Activated CD8-positive, alpha-beta T cell treated with anti-CD3 and anti-CD28 coated beads for 36 hours (primary cell): ENCODE data around the gene ABI1. TPM values are rescaled to one million over a fixed set of nuclear protein-coding genes. Genes with fewer than 3 reads are reported as not detected.
A peak's percentile ranks its signal among the peaks of the same experiment; 100 is the strongest.

ENCODE experiments used
- ATAC-seq: fragments of 200-7000 bp; cut with Tn5 transposase; one replicate; pipeline ENCODE4 v1.10.0; 2021; ENCODE audit warnings: mild to moderate bottlenecking, moderate library complexity
- CTCF ChIA-PET: fragments of 350-600 bp; sonication (Branson Sonifier 250); formaldehyde crosslinking; loops from one replicate; lab custom pipeline; 2021; ENCODE audit warnings: antibody characterized with exemption; lab: Charles Lee
- POLR2A ChIA-PET: fragments of 350-600 bp; sonication (Branson Sonifier 250); formaldehyde crosslinking; loops from one replicate; lab custom pipeline; 2021; ENCODE audit warnings: antibody characterized with exemption; lab: Charles Lee
- DNase-seq: peaks from one replicate; pipeline ENCODE4 v3.0.0-alpha.2; 2020
- H3K27ac Mint-ChIP-seq: one replicate; pipeline ENCODE4 v1.8.0; 2021; ENCODE audit warnings: mild to moderate bottlenecking, mixed read lengths
- H3K27me3 Mint-ChIP-seq: one replicate; pipeline ENCODE4 v1.8.0; 2021; ENCODE audit warnings: mixed read lengths
- H3K36me3 Mint-ChIP-seq: one replicate; pipeline ENCODE4 v1.8.0; 2021; ENCODE audit warnings: low read depth, mixed read lengths
- H3K4me1 Mint-ChIP-seq: one replicate; pipeline ENCODE4 v1.8.0; 2021; ENCODE audit warnings: low read depth, mixed read lengths
- H3K4me3 Mint-ChIP-seq: one replicate; pipeline ENCODE4 v1.8.0; 2021; ENCODE audit warnings: mild to moderate bottlenecking, moderate library complexity, mixed read lengths
- H3K9me3 Mint-ChIP-seq: one replicate; pipeline ENCODE4 v1.8.0; 2021; ENCODE audit warnings: mixed read lengths
- CTCF ChIP-seq: fragments of 200-600 bp; IDR thresholded peaks from one replicate; pipeline ENCODE4 v1.8.0; 2022; ENCODE audit warnings: antibody characterized with exemption, mild to moderate bottlenecking
- intact Hi-C: fragments of 100-400 bp; cut with micrococcal nuclease; formaldehyde crosslinking; loops from one replicate; pipeline ENCODE4 v1.10.0; 2022
- total RNA-seq, 2 experiments: library from RNA; stranded (reverse); gene quantifications; one replicate each; pipeline ENCODE4 v1.2.3, GENCODE V29; 2021

The ABI1 gene
- total RNA-seq, 2 experiments from 2014 or later: 32.4 to 37.2 TPM

- Mint-ChIP-seq H3K36me3 (peaks cover 16% of the 10 kb centered on the region), H3K4me1 (peaks cover 25% of the 10 kb centered on the region)
- no peak for TF ChIP-seq CTCF
Observed at GRCh38 chr10:26770069-26770468, 90.7 kb downstream of the ABI1 start.

GRCh38 chr10:26765549-26765948 is 95.2 kb downstream of the ABI1 start:
- CTCF ChIA-PET: no interaction called here
- Mint-ChIP-seq H3K4me3 (no peak overlapping the region), H3K27me3 (no peaks in the 10 kb centered on the region), H3K36me3 (peaks cover 18% of the 10 kb centered on the region), H3K9me3 (no peaks in the 10 kb centered on the region), H3K4me1 (peaks cover 4% of the 10 kb centered on the region), H3K27ac (no peak overlapping the region)
- POLR2A ChIA-PET: no interaction called here
- no peak for ATAC-seq
- DNase-seq: no peak
- intact Hi-C loops: no loop called here
- TF ChIP-seq CTCF: no peak

More at GRCh38 chr10:26770069-26770468, 90.7 kb downstream of the ABI1 start:
- ChIA-PET CTCF (interaction anchor here (1.0 to 1.2 kb wide), 2 partner anchors 9 to 44 kb away, joined by 3 to 4 read pairs; no protein-coding TSS in a partner anchor), POLR2A (no interaction called here)
- Mint-ChIP-seq H3K27ac (no peak overlapping the region), H3K9me3 (no peaks in the 10 kb centered on the region), H3K27me3 (no peaks in the 10 kb centered on the region), H3K4me3 (no peak overlapping the region)
- DNase-seq (no peak), ATAC-seq (no peak)
- intact Hi-C loops: no loop called here

- peaks cover 5% of the 10 kb centered on the region for H3K4me1 Mint-ChIP-seq
- no peak overlapping the region for H3K4me3 Mint-ChIP-seq
- ATAC-seq: no peak
- ChIA-PET POLR2A (no interaction called here), CTCF (no interaction called here)
- H3K9me3 Mint-ChIP-seq: no peaks in the 10 kb centered on the region
- TF ChIP-seq CTCF: no peak
- H3K27me3 Mint-ChIP-seq: no peaks in the 10 kb centered on the region
- H3K27ac Mint-ChIP-seq: no peak overlapping the region
- H3K36me3 Mint-ChIP-seq: peaks cover 8% of the 10 kb centered on the region
- no peak for DNase-seq
- intact Hi-C loops: no loop called here
Observed at GRCh38 chr10:26759008-26759407, 101.8 kb downstream of the ABI1 start.

- H3K27ac Mint-ChIP-seq: peak overlapping the region; percentile 75
- TF ChIP-seq CTCF: no peak
- intact Hi-C loops: no loop called here
- peaks cover 5% of the 10 kb centered on the region for H3K4me1 Mint-ChIP-seq
- ChIA-PET CTCF (interaction anchor here (1.7 to 3.7 kb wide), 3 partner anchors 29 to 127 kb away, joined by 3 to 14 read pairs (median 6); partner anchors contain the start of gene ABI1), POLR2A (interaction anchor here (0.5 to 1.1 kb wide), 3 partner anchors 23 to 295 kb away, joined by 3 to 5 read pairs (median 4); no protein-coding TSS in a partner anchor)
- no peak for ATAC-seq
- H3K9me3 Mint-ChIP-seq: no peaks in the 10 kb centered on the region
- H3K4me3 Mint-ChIP-seq: no peak overlapping the region
- peaks cover 4% of the 10 kb centered on the region for H3K36me3 Mint-ChIP-seq
- no peaks in the 10 kb centered on the region for H3K27me3 Mint-ChIP-seq
- no peak for DNase-seq
Observed at GRCh38 chr10:26755443-26755903, 105.3 kb downstream of the ABI1 start.

GRCh38 chr10:26746061-26746460 is 114.7 kb downstream of the ABI1 start:
- H3K27ac Mint-ChIP-seq: peak overlapping the region; percentile 23
- CTCF ChIA-PET: interaction anchor here (0.6 to 1.3 kb wide), 2 partner anchors 19 to 77 kb away, joined by 3 read pairs; no protein-coding TSS in a partner anchor
- peaks cover 38% of the 10 kb centered on the region for H3K36me3 Mint-ChIP-seq

More at GRCh38 chr10:26746061-26746460, 114.7 kb downstream of the ABI1 start:
- DNase-seq (no peak), ATAC-seq (no peak)
- no peak for TF ChIP-seq CTCF
- POLR2A ChIA-PET: interaction anchor here (0.6 kb wide), 1 partner anchor 53 kb away, joined by 4 read pairs; no protein-coding TSS in a partner anchor
- H3K9me3 Mint-ChIP-seq: no peaks in the 10 kb centered on the region
- intact Hi-C loops: no loop called here
- no peaks in the 10 kb centered on the region for H3K27me3 Mint-ChIP-seq
- peaks cover 11% of the 10 kb centered on the region for H3K4me1 Mint-ChIP-seq
- no peak overlapping the region for H3K4me3 Mint-ChIP-seq
